Brain microvascular endothelial cell (primary cell): ENCODE results near the gene DNAL4.
A peak's percentile ranks its signal among the peaks of the same experiment; 100 is the strongest.

Experiments
- DNase-seq: peaks from one replicate; pipeline ENCODE4 v3.0.0-alpha.2; 2020
- H3K27ac ChIP-seq: fragments of 250-450 bp; sonication (Bioruptor Pico); 2 replicates; pipeline ENCODE4 v1.5.1; 2020; ENCODE audit warnings: mild to moderate bottlenecking, moderate library complexity
- H3K27me3 ChIP-seq: fragments of 250-450 bp; sonication (Bioruptor Pico); replicated peaks from 2 replicates; pipeline ENCODE4 v1.5.1; 2020; ENCODE audit warnings: mild to moderate bottlenecking
- H3K36me3 ChIP-seq: fragments of 250-450 bp; sonication (Bioruptor Pico); replicated peaks from 2 replicates; pipeline ENCODE4 v1.5.1; 2020; ENCODE audit warnings: mild to moderate bottlenecking
- H3K4me3 ChIP-seq: 2 replicates; pipeline ENCODE4 v1.5.1; 2011; ENCODE audit warnings: low read depth, mild to moderate bottlenecking, control low read depth, low read length, moderate library complexity
- in situ Hi-C: cut with HindIII; loops from 2 replicates; pipeline ENCODE4 v1.10.0; 2017; ENCODE audit warnings: low sequenced_read_pairs, low pct_ligation_motif_present
- TF ChIP-seq, protein P1 (sequence below): IDR thresholded peaks from 2 replicates; pipeline ENCODE4 v1.5.1; 2011; ENCODE audit warnings: low read depth, mild to moderate bottlenecking, moderate library complexity, low read length, control low read depth, inconsistent platforms; ENCODE audit errors: missing control alignments

The DNAL4 gene

DNA sequence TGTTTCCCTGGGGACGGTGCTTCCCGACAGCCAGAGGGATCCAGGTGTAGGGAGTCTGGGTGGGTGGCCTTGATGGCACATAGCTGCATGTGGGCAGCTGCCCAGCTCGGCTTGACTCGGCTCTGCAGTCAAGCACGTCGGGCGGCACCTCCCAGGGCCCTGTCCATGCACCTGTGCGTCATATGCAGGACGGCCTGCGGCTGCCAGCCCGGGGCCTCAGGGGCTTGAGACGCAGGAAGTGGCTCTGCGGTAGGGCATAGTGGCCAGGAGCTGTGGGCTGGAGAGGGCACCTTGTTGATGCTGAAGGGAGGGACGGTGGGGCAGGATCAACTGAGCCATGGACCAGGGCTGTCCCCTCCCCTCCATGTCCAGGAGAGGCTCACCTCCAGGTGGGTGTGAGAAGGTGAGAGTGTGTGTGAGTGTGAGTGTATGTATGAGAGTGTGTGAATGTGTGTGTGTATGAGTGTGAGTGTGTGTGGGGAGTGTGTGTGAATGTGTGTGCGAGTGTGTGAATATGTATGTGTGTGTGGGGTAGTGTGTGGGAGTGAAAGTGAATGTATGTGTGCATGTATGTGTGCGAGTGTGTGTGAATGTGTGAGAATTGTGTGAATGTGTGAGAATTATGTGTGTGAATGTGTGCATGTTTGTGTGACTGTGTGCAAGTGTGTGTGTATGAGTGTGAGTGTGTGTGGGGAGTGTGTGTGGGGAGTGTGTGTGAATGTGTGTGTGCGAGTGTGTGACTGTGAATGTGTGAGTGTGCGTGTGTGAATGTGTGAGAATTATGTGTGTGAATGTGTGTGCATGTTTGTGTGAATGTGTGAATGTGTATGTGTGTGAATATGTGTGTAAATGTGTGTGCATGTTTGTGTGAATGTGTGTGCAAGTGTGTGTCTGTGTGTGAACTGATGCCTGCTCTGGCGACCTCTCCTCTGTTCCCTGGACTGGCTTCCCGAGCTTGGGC, 32.5 kb downstream of the DNAL4 start:
- no peak for DNase-seq
- Histone ChIP-seq H3K4me3 (no peak overlapping the region), H3K36me3 (no peaks in the 10 kb centered on the region), H3K27me3 (no peaks in the 10 kb centered on the region), H3K27ac (no peak overlapping the region)
- in situ Hi-C loops = no loop called here
- TF ChIP-seq, protein P1, sequence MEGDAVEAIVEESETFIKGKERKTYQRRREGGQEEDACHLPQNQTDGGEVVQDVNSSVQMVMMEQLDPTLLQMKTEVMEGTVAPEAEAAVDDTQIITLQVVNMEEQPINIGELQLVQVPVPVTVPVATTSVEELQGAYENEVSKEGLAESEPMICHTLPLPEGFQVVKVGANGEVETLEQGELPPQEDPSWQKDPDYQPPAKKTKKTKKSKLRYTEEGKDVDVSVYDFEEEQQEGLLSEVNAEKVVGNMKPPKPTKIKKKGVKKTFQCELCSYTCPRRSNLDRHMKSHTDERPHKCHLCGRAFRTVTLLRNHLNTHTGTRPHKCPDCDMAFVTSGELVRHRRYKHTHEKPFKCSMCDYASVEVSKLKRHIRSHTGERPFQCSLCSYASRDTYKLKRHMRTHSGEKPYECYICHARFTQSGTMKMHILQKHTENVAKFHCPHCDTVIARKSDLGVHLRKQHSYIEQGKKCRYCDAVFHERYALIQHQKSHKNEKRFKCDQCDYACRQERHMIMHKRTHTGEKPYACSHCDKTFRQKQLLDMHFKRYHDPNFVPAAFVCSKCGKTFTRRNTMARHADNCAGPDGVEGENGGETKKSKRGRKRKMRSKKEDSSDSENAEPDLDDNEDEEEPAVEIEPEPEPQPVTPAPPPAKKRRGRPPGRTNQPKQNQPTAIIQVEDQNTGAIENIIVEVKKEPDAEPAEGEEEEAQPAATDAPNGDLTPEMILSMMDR = no peak

DNA sequence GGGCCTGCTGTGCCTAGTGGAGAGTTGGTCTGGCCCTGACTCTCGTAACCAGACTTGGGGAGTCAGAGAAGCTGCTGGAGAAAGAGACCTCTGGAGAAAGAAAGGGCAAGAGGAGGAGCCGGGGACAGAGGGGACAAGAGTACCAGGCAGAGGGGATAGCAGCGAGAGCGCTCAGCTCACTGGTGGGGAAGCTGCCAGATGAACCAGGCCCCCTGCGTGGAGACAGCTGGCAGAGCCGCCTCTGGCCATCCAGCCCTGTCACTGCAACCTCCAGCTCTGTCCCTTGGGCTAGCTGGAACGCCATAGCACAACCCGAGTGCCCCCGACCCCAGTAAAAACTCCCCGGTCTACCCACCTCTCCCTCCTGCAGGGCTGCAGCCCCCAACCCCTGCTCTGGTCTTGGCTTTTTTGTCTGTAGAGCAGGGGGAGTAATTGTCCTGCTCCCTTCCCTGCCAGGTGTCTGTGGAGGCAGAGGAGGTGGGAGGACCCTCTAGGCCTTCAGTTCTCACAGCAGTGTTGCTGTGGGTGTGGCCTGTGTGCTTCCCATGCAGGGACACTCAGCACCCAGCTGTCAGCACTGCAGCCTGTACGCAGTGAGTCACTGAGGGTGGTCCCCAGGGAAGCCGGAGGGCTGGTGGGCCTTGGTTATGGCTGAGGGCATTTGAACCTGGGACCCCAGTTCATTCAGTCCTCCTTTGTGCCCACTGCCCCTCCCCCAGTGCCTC, 33.3 kb downstream of the DNAL4 start:
- in situ Hi-C loops = no loop called here
- peak; percentile 47 for DNase-seq
- Histone ChIP-seq H3K4me3 (no peak overlapping the region), H3K27ac (no peak overlapping the region), H3K36me3 (no peaks in the 10 kb centered on the region), H3K27me3 (no peaks in the 10 kb centered on the region)
- TF ChIP-seq, protein P1 = no peak

DNA sequence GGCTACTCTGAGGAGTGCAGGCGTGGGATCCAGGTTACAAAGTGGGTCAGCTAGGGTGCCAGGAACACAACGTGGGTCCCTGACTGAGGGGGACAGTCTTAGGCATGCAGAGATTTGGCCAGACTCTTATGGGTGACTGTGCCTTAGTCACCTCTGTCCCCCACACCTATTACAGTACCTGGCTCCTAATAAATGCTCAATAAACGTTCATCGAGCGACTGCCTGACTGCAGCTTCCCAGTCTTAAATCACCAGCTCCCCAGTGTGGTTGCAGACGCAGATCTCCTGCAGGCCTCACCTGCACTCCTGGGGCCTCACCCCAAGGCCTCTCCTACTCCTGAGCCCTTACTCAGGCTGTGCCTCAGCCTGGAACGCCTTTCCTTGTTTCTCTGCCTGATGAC, 34.9 kb downstream of the DNAL4 start:
- no peaks in the 10 kb centered on the region for H3K27me3 ChIP-seq
- no peaks in the 10 kb centered on the region for H3K36me3 ChIP-seq
- TF ChIP-seq, protein P1 = no peak
- no peak overlapping the region for H3K27ac ChIP-seq
- no peak overlapping the region for H3K4me3 ChIP-seq
- DNase-seq = no peak
- in situ Hi-C loops = no loop called here

DNA sequence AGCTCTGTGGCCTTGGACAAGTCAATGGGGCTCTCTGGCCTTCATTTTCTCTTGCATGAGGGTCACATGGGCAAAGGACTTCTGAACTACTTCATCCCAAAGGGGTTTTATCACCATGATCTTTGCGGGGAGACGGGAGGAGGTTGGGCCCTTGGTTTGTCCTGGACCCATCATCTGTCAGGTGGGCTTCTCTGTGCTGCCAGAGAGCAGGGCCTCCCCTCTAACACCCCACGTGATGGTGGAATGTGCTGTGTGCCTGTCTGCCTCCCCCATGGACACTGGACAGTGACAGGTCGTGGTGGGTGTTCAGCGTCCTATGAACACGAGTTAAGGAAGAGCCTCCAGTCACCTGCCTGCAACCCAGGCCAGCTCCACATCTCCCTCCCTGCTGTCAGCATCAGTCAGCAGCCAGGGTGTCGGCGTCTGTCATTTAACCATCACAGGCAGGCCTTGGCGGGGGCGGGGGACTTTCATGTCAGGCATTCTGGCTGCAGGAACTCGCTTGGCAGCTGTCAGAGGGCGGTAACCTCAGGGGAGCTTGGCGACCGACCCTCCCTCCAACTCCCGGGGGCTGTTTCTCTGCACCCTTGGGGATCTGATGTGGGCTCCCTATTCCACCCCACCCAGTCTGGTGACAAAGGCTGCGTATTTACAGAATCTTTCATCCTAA, 35.5 kb downstream of the DNAL4 start:
- in situ Hi-C loops = no loop called here
- Histone ChIP-seq H3K36me3 (no peaks in the 10 kb centered on the region), H3K27ac (no peak overlapping the region), H3K4me3 (no peak overlapping the region), H3K27me3 (no peaks in the 10 kb centered on the region)
- no peak for DNase-seq
- TF ChIP-seq, protein P1 = no peak

DNA sequence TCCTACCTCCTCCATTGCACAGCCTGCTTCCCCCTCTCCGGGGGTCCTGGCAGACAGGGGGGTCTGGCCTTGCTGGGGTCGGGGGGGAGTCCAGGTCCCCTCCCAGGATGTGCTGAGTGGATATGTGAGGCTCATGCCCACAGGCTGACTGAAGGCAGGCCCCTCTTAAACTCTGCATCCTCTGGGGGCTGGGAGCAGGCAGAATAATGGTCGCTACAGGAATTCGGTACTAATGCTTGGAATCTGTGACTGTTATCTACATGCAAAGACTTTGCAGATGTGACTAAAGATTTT, 36.5 kb downstream of the DNAL4 start:
- no peak overlapping the region for H3K27ac ChIP-seq

More for the DNA sequence above, 36.5 kb downstream of the DNAL4 start:
- TF ChIP-seq, protein P1 = no peak
- Histone ChIP-seq H3K36me3 (no peaks in the 10 kb centered on the region), H3K27me3 (no peaks in the 10 kb centered on the region), H3K4me3 (no peak overlapping the region)
- no peak for DNase-seq
- in situ Hi-C loops = no loop called here
